PC-3 (cell line): Measurements from ENCODE around the gene R3HDM4. TPM values are rescaled to one million over a fixed set of nuclear protein-coding genes. Genes with fewer than 3 reads are reported as not detected.
A peak's percentile ranks its signal among the peaks of the same experiment; 100 is the strongest.

Source experiments
- ATAC-seq: fragments of 200-7000 bp; cut with Tn5 transposase; 2 replicates; pipeline ENCODE4 v1.9.1; 2020; ENCODE audit warnings: mild to moderate bottlenecking, moderate library complexity
- BruUV-seq: library from RNA; stranded (reverse); fragments of 400-500 nt; replicated peaks from 2 replicates; lab custom pipeline; 2021; lab: Mats Ljungman, UMichigan
- CTCF ChIA-PET: fragments of 300-600 bp; sonication (Branson Sonifier 250); formaldehyde crosslinking; loops from one replicate; lab custom pipeline; 2022; ENCODE audit warnings: antibody characterized with exemption; lab: Charles Lee
- POLR2A ChIA-PET: fragments of 300-600 bp; sonication (Branson Sonifier 250); formaldehyde crosslinking; loops from one replicate; lab custom pipeline; 2022; ENCODE audit warnings: antibody characterized with exemption; ENCODE audit not compliant: unreplicated experiment; lab: Charles Lee
- DNase-seq: peaks from one replicate; pipeline ENCODE4 v3.0.0-alpha.2; 2015
- H2AFZ ChIP-seq: fragments of 300-600 bp; sonication (generic); 2 replicates; pipeline ENCODE4 v1.6.0; 2016; ENCODE audit warnings: antibody characterized with exemption, low read length
- H3F3A ChIP-seq: fragments of 300-600 bp; sonication (generic); one replicate; pipeline ENCODE4 v1.6.0; 2017; ENCODE audit warnings: antibody characterized with exemption, low read length, control low read depth, mild to moderate bottlenecking; ENCODE audit not compliant: unreplicated experiment
- H3K27ac ChIP-seq: fragments of 300-600 bp; sonication (generic); 2 replicates; pipeline ENCODE4 v1.5.1; 2016; ENCODE audit warnings: mild to moderate bottlenecking, low read length
- H3K27me3 ChIP-seq: fragments of 300-600 bp; sonication (generic); 2 replicates; pipeline ENCODE4 v1.6.1; 2016; ENCODE audit warnings: low read length, mixed read lengths
- H3K36me3 ChIP-seq: fragments of 300-600 bp; sonication (generic); 2 replicates; pipeline ENCODE4 v1.6.1; 2016; ENCODE audit warnings: low read depth, mixed run types, low read length, mixed read lengths
- H3K4me1 ChIP-seq: fragments of 300-600 bp; sonication (generic); 2 replicates; pipeline ENCODE4 v1.5.1; 2016; ENCODE audit warnings: low read length; ENCODE audit not compliant: insufficient read depth
- H3K4me2 ChIP-seq: fragments of 300-600 bp; sonication (generic); 2 replicates; pipeline ENCODE4 v1.6.0; 2016; ENCODE audit warnings: low read length
- H3K4me3 ChIP-seq: fragments of 300-600 bp; sonication (generic); 2 replicates; pipeline ENCODE4 v1.5.1; 2016; ENCODE audit warnings: mild to moderate bottlenecking, low read length, mixed read lengths
- H3K79me2 ChIP-seq: fragments of 300-600 bp; sonication (generic); 2 replicates; pipeline ENCODE4 v1.6.1; 2017; ENCODE audit warnings: low read length, mixed read lengths
- H3K9ac ChIP-seq: fragments of 300-600 bp; sonication (generic); 2 replicates; pipeline ENCODE4 v1.6.0; 2016; ENCODE audit warnings: mild to moderate bottlenecking, low read length
- H3K9me2 ChIP-seq: fragments of 300-600 bp; sonication (generic); replicated peaks from 2 replicates; pipeline ENCODE4 v1.6.1; 2016; ENCODE audit warnings: mixed run types, low read length, mixed read lengths
- H3K9me3 ChIP-seq: fragments of 300-600 bp; sonication (generic); 2 replicates; pipeline ENCODE4 v1.6.1; 2016; ENCODE audit warnings: low read length, mixed read lengths
- H4K20me1 ChIP-seq: fragments of 300-600 bp; sonication (generic); 2 replicates; pipeline ENCODE4 v1.6.1; 2016; ENCODE audit warnings: low read length, mixed read lengths
- CTCF ChIP-seq: fragments of 300-600 bp; sonication (generic); conservative IDR thresholded peaks from 2 replicates; pipeline ENCODE4 v1.5.1; 2017; ENCODE audit warnings: antibody characterized with exemption, low read depth, mild to moderate bottlenecking, low read length
- EZH2 ChIP-seq: fragments of 300-600 bp; sonication (generic); IDR thresholded peaks from one replicate; pipeline ENCODE4 v1.6.1; 2017; ENCODE audit warnings: antibody characterized with exemption, mild to moderate bottlenecking, low read length; ENCODE audit not compliant: unreplicated experiment
- EZH2phosphoT487 ChIP-seq: fragments of 300-600 bp; sonication (generic); IDR thresholded peaks from 2 replicates; pipeline ENCODE4 v1.6.1; 2018; ENCODE audit warnings: mild to moderate bottlenecking, antibody characterized with exemption, low read length, borderline replicate concordance
- intact Hi-C: fragments of 100-400 bp; cut with micrococcal nuclease; formaldehyde crosslinking; loops from 2 replicates; pipeline ENCODE4 v1.9.0; 2023
- total RNA-seq: library from RNA; depleted of rRNA; stranded (reverse); fragments of >200 nt; gene quantifications from 2 replicates; pipeline ENCODE4 v1.2.3, GENCODE V29; 2014

R3HDM4 gene
- total RNA-seq, 1 experiment from 2014 or later = 44.9 TPM

- H3K36me3 ChIP-seq = peaks cover 5% of the 10 kb centered on the region; the same call in 1 of the 2 replicates
- H3K4me2 ChIP-seq = no peak overlapping the region
- ChIA-PET CTCF (no interaction called here), POLR2A (no interaction called here)
- H3K9me3 ChIP-seq = no peaks in the 10 kb centered on the region
- DNase-seq (no peak), ATAC-seq (no peak)
- peaks cover 9% of the 10 kb centered on the region; the same call in 1 of the 2 replicates for H3K4me1 ChIP-seq
- no peak overlapping the region for H3K9ac ChIP-seq
- H3K79me2 ChIP-seq = no peaks in the 10 kb centered on the region
- H3K27ac ChIP-seq = no peak overlapping the region
- no peak for TF ChIP-seq CTCF
- TF ChIP-seq EZH2 = no peak
- no peak for TF ChIP-seq EZH2phosphoT487
- BruUV-seq = no TSS peak
- no peaks in the 10 kb centered on the region for H3K27me3 ChIP-seq
- no peak overlapping the region for H2AFZ ChIP-seq
- no peak overlapping the region for H3K4me3 ChIP-seq
- H4K20me1 ChIP-seq = no peaks in the 10 kb centered on the region
- no peaks in the 10 kb centered on the region for H3F3A ChIP-seq
- H3K9me2 ChIP-seq = no peaks in the 10 kb centered on the region
- intact Hi-C loops = no loop called here
Observed at GRCh38 chr19:884420-885211, 28.4 kb downstream of the R3HDM4 start.

- peak; percentile 98 for ATAC-seq
- no peaks in the 10 kb centered on the region for H4K20me1 ChIP-seq
Observed at GRCh38 chr19:883661-884211, 29.3 kb downstream of the R3HDM4 start.

More at GRCh38 chr19:883661-884211, 29.3 kb downstream of the R3HDM4 start:
- DNase-seq = peak; percentile 91
- no peak overlapping the region for H3K4me2 ChIP-seq
- H3F3A ChIP-seq = no peaks in the 10 kb centered on the region
- H3K9me3 ChIP-seq = no peaks in the 10 kb centered on the region
- H3K4me1 ChIP-seq = peaks cover 9% of the 10 kb centered on the region; the same call in 1 of the 2 replicates
- ChIA-PET POLR2A (no interaction called here), CTCF (interaction anchor here (0.7 kb wide), 1 partner anchor 119 kb away, joined by 4 read pairs; no protein-coding TSS in a partner anchor)
- TF ChIP-seq CTCF (peak; percentile 67), EZH2 (no peak), EZH2phosphoT487 (peak; percentile 84)
- no peak overlapping the region for H2AFZ ChIP-seq
- no TSS peak for BruUV-seq
- H3K79me2 ChIP-seq = no peaks in the 10 kb centered on the region
- H3K4me3 ChIP-seq = no peak overlapping the region
- peak overlapping the region; percentile 48 for H3K27ac ChIP-seq
- H3K9ac ChIP-seq = no peak overlapping the region
- intact Hi-C loops = no loop called here
- no peaks in the 10 kb centered on the region for H3K27me3 ChIP-seq
- peaks cover 5% of the 10 kb centered on the region; the same call in 1 of the 2 replicates for H3K36me3 ChIP-seq
- no peaks in the 10 kb centered on the region for H3K9me2 ChIP-seq
